ENCODE results near the gene KRT40.
"Not testable (repeated sequence)": the region's sequence is repeated elsewhere in the genome, so short reads cannot be mapped to it uniquely, and the experiment has no call there.

KRT40 gene

DNA sequence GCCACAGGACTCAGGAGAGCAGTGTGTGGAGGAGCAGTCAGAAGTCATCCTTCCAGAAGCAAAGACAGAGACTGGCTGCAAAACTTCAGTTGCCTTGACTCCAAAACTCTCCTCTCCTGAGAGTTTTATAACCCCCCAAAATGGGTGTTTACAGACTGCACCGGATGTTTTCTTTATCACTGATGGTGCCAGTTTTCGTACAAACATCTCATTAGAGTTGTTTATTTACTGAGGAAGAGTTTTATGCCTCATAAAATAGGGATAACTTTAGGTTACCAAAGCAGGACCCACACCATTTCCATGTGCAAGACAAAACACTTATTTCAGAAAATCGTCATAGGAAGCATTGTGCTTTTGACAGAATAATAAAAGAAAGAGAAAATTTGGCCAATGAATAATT lies at the start of gene KRT40:
TSS of gene KRT40 (minus strand) at position 101 of the 400 bp plus-strand sequence. CDS start at position 48, 53 bp downstream.
- no peak for DNase-seq (ENCODE audit: low read depth in 2 of 2, low spot score in 1 of 2)

DNA sequence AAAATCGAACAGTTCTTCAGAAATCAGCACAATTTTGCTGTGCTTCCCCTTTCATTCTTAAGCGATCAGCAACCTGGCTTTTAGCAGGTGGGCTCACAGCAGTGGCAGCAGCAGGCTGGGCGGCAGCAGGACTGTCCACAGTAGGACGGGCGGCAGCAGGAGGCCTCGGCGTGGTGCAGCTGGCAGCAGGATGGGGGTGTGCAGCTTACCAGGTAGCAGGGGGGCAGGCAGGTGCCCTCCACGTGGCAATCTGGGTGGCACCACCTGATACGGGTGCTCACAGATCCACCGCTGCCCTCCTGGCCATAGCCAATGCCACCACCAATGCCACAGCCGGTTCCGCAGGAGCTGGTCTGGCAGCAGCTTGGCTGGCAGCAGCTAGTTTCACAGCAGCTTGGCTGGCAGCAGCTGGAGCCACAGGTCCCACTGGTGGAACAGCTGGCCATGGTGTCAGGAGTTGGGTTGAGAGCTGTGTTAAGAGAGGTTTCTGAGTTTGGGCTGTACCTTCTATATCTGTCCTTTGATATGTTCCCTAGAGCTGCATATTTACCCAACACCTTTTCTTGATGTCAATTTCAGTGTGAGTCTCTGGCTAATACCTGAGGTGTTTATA lies 45.6 kb upstream of the KRT40 start, which contains the start of gene KRTAP1-4:
TSS of gene KRTAP1-4 (minus strand) at position 563 of the 613 bp plus-strand sequence. CDS start at position 446, 117 bp downstream.
- DNase-seq (ENCODE audit: low read depth in 2 of 2, low spot score in 1 of 2): no peak

DNA sequence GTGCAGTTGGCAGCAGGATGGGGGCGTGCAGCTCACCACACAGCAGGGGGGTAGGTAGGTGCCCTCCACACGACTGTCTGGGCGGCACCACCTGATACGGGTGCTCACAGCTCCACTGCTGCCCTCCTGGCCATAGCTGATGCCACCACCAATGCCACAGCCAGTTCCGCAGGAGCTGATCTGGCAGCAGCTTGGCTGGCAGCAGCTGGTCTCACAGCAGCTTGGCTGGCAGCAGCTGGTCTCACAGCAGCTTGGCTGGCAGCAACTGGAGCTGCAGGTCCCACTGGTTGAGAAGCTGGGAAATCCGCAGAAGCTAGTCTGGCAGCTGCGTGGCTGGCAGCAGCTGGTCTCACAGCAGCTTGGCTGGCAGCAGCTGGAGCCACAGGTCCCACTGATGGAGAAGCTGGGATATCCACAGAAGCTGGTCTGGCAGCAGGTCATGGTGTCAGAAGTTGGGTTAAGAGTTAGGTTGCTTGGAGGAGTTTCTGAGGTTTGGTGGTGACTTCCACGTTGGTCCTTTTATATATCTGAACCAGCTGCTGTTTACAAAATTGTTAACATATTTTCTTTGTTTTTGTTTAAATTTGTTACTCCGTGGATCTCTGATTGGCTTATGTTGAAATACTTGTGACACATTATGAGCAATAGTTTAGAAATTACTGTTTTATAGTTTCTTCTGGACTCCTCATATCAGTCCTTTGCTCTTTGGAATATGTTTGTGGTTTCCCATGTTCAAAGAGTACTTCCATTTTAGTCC lies 42.8 kb upstream of the KRT40 start, which contains the start of gene KRTAP1-5:
TSS of gene KRTAP1-5 (minus strand) at position 494 of the 757 bp plus-strand sequence. CDS start at position 441, 53 bp downstream.
- no peak for DNase-seq (ENCODE audit: low read depth in 2 of 2, low spot score in 1 of 2)

- DNase-seq (ENCODE audit: low read depth in 2 of 2, low spot score in 1 of 2): no peak
These were observed 40.6 kb upstream of the KRT40 start for GRCh38 chr17:41024697-41025096.

DNA sequence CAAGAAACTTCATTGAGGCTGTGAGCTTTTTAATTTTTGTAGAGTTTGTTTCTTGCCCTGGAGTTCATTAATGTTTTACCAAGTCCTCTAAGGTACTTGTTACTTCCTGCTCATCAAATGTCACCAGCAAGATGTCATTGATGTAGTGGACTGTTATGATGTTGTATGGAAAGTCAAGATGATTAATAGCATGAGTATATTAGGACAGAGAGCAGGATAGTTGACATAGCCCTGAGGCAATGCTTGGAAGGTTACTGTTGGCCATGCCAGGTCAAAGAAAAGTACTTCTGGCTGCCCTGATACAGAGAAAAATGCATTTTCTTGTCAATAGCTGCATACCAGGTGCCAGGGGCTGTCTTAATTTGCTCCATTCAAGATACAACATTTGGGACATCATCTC lies 36.2 kb upstream of the KRT40 start:
- DNase-seq (ENCODE audit: low read depth in 2 of 2, low spot score in 1 of 2): no peak

- DNase-seq (ENCODE audit: low read depth in 2 of 2, low spot score in 1 of 2): no peak
These were observed 35.3 kb upstream of the KRT40 start for GRCh38 chr17:41019415-41019814.

- no peak for DNase-seq (ENCODE audit: low read depth in 2 of 2, low spot score in 1 of 2)
These were observed 34.4 kb upstream of the KRT40 start for GRCh38 chr17:41018541-41018940.

- no peak for DNase-seq (ENCODE audit: low read depth in 2 of 2, low spot score in 1 of 2)
These were observed 32.6 kb upstream of the KRT40 start for GRCh38 chr17:41016578-41017215.

- no peak for DNase-seq (ENCODE audit: low read depth in 2 of 2, low spot score in 1 of 2)
These were observed 31.3 kb upstream of the KRT40 start for GRCh38 chr17:41015454-41015853.

DNA sequence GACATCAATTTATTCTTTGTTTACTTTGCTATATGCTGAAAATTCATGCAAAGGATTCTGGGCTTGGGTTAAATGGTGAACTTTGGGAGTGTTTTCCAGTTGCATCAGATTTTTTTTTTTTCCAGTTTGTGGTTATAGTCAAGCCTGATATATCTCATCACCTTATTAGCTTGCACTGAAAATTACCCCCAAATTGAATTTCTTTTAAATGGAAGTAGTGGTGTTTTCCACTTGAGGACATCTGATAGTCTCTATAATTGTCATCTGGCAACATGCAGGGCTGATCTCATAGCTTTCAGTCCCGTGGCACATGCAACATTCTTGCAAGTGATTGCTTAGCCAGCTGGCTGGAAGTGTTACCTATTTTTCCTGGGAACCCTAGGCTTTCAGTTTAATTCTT lies 29.5 kb upstream of the KRT40 start:
- no peak for DNase-seq (ENCODE audit: low read depth in 2 of 2, low spot score in 1 of 2)

- no peak for DNase-seq (ENCODE audit: low read depth in 2 of 2, low spot score in 1 of 2)
These were observed 29.1 kb upstream of the KRT40 start for GRCh38 chr17:41013181-41013580.

- DNase-seq (ENCODE audit: low read depth in 2 of 2, low spot score in 1 of 2): no peak
These were observed 28.4 kb upstream of the KRT40 start for GRCh38 chr17:41012326-41013120.

- no peak for DNase-seq (ENCODE audit: low read depth in 2 of 2, low spot score in 1 of 2)
These were observed 26.3 kb upstream of the KRT40 start for GRCh38 chr17:41010441-41010840.

DNA sequence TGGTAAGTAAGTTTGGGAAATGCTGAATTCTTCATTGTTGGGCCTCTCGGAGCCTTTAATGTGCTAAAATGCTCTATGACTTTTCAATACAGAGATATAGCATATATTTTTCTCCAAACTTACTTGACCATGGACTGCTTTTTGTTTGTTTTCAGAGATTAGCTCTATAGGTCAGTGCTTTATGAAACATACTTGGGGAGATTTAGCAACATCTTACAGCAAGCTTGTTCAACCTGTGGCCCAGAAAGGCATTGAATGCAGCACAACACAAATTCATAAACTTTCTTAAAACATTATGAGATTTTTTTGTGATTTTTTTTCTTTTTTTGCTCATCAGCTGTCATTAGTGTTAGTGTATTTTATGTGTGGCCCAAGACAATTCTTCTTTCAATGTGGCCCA lies 25.8 kb upstream of the KRT40 start:
- no peak for DNase-seq (ENCODE audit: low read depth in 2 of 2, low spot score in 1 of 2)

DNA sequence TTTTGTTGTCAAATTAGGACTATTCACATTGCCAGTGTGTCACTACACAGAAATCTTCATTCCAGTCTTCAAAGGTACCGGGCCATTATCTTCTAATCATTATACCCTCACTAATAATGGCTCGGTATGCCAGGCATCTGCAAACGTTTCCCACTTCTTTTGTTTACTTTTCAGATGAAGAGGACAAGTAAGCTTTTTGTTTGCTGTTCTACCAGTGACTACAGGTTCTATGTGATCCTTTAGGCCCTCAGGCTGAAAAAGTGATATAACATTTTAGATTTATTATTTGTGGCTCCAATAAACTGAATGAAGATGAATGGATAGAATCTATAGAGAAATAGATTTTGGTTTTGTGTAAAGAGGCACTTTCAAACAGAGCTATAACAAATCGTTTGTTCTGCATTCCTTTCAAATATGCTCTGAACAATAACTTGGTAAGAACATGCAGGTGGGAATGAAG lies 25.2 kb upstream of the KRT40 start:
- DNase-seq (ENCODE audit: low read depth in 2 of 2, low spot score in 1 of 2): no peak

DNA sequence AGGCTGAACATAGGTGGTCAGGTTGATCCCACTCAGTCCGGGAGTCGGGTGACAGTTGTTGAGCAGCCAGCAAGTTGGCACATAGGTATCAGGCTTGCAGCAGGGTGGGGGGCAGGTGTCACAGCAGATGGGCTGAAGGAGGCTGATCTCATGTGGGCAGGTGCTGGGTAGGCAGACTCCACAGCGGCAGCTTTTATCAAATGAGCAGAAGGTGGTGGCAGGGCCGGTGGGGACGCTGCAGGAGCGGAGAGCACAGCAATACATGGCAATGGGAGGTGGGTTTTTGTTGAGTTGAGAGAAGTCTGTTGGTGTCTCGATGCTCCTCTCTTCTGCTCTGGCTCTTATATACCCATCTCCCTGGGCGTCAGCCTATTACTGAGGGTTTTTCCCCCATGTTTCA lies 24.7 kb upstream of the KRT40 start, which contains the start of gene KRTAP3-1:
TSS of gene KRTAP3-1 (minus strand) at position 318 of the 400 bp plus-strand sequence. CDS start at position 264, 54 bp downstream.
- DNase-seq (ENCODE audit: low read depth in 2 of 2, low spot score in 1 of 2): no peak

DNA sequence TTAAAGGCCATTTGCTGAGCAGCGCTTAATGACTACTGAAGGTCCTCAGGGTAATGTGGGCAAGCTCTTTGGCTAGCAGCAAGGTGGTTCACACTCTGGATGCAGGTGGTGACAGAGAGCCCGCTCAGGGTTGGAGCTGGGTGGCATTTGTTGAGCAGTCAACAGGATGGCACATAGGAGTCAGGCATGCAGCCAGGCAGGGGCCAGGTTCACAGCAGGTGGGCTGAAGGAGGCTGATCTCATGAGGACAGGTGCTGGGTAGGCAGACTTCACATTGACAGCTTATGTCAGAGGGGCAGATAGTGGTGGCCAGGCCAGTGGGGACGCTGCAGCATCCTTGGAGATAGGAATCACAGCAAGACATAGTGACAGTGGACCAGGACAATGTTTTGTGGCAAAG lies 20.3 kb upstream of the KRT40 start:
- DNase-seq (ENCODE audit: low read depth in 2 of 2, low spot score in 1 of 2): no peak

- DNase-seq (ENCODE audit: low read depth in 2 of 2, low spot score in 1 of 2): no peak
These were observed 19.8 kb upstream of the KRT40 start for GRCh38 chr17:41003926-41004325.

GRCh38 chr17:41002814-41003213 lies 18.7 kb upstream of the KRT40 start:
- no peak for DNase-seq (ENCODE audit: low read depth in 2 of 2, low spot score in 1 of 2)

GRCh38 chr17:41001795-41002194 lies 17.7 kb upstream of the KRT40 start:
- no peak for DNase-seq (ENCODE audit: low read depth in 2 of 2, low spot score in 1 of 2)

DNA sequence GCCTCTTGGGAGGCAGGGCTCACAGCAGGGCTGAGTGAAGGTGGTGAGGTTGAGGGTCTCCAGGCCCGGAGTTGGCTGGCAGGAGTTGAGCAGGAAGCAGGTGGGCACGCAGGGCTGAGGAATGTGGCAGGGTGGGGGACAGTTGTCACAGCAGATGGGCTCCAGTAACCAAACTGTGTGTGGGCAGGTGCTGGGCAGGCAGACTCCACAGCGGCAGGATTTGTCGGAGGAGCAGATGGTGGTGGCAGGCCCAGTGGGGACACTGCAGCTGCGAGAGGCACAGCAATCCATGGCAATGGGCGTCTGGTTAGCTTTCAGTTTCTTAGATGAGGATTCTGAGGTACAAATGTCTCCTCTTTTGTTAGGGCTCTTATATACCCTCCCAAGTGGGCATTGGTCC lies 15.4 kb upstream of the KRT40 start, which contains the start of gene KRTAP3-2:
TSS of gene KRTAP3-2 (minus strand) at position 344 of the 400 bp plus-strand sequence. CDS start at position 291, 53 bp downstream.
- not testable (repeated sequence) for DNase-seq (ENCODE audit: low read depth in 2 of 2, low spot score in 1 of 2)
